SKM-1 treated with dmso at 0.1 percent for 144 hours (cell line): Measurements from ENCODE around the gene SAMD15.
A peak's percentile ranks its signal among the peaks of the same experiment; 100 is the strongest.
"Not testable (repeated sequence)": the region's sequence is repeated elsewhere in the genome, so short reads cannot be mapped to it uniquely, and the experiment has no call there.

ENCODE experiments used
- DNase-seq: peaks from one replicate; lab custom pipeline; 2025; ENCODE audit not compliant: unreplicated experiment; lab: John Stamatoyannopoulos, UW

Gene SAMD15

DNA sequence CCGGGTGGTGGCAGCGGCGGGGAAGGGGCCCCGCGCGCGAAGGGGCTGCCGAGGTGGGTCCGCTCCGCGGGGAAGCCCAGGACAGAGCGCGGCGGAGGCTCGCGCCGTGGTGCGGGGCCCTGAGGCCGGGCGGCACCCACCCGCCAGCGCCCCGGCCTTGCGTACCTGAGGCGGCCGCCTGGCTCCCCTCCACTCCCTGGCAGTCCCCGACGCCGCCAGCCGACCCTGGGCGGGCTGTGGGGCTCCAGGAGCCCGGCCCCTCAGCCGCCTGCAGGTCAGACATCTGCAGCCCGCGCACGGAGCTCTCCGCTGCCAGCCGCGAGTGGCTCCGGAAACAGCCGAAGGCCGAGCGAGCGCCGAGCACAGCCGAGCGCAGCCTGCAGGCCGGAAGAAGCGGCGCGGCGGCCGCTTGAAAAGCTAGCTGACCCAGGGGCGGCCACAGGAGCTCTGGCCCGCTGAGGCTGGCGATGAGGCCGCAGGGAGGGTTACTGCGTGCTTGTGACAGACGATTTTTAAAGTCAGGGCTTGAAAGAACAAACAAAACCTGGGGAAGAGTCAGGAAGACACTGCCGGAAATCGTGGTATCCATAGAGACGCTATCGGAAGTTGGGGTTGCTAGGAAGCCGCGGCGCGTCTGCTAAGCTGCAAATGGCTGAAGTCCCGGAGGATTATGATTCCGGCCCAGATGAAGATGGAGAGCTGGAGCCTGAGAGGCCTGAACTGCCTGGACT is at the start of gene SAMD15, which contains the start of gene TMED8:
TSS of gene SAMD15 (plus strand) at position 609 of the 731 bp plus-strand sequence. CDS start at position 649, 40 bp downstream.
TSS of gene TMED8 (minus strand) at position 324 of the 731 bp plus-strand sequence. CDS start at position 283, 41 bp downstream.
- peak; percentile 47 for DNase-seq

DNA sequence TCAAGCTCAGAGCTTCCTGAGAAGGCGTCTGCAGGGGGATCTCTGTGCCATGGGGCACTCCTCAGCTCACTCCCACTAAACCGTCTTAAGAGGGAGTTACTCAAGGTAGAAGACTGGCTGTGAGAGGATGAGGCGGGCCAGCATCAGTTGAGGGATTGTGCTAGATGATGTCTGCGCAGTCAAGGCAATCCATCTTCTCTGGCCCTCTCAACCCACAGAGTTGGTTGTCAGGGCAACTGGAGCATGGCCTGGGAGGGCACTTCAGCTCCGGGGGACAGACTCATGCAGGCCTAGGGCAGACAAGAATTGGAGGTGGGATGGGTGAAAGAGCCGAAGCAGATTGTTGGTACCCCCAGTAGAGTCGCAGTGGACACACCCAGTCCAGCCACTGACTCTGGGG is 47.3 kb upstream of the SAMD15 start:
- DNase-seq: no peak

DNA sequence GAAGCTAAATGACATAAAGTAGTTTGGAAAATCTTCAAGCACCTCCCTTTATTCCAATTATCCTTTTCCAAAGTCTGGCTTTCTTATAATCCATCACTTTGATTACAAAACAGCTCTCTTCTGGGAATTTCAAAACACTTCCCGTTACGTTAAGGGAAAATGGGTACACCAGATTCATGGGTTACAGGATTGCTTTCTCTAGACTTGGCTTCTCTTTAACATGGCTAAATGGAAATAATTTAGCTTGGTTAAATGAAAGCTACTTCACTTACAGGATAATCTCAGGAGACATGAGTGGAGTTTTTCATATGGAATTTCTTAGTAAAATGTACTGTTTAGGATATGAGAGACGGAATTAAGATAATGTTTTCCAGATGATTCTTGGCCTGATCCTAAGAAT is 41.6 kb upstream of the SAMD15 start:
- no peak for DNase-seq

DNA sequence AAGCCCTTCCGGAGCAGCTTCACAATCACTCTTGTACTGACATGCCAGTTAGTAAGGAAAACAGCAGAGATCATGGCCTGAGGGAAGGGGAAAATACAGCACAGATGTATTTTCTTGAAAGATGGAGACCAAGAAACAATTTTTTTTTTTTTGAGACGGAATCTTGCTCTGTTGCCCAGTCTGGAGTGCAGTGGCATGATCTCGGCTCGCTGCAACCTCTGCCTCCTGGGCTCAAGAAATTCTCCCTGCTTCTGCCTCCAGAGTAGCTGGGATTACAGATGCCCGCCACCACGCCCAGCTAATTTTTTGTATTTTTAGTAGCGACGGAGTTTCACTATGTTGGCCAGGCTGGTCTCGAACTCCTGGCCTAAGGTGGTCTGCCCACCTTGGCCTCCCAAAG is 39.9 kb upstream of the SAMD15 start:
- not testable (repeated sequence) for DNase-seq

DNA sequence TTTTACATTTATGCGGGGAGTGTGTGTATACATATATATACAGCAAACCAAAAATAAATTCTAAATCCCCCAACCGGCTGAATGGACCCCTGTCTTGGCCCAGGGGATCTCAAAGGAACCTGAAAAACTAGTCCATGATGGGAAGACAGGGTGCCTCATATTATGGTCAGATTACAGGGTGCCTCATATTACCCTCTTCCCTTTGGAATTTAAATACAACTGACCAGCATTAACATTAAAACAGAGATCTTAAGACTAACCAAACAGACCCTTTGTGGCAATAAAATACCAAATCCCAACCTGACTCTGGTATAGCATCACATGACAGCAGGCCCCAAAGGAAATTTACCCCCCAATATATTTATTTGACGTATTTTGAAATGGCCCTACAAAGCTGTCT is 39.3 kb upstream of the SAMD15 start:
- DNase-seq: no peak

DNA sequence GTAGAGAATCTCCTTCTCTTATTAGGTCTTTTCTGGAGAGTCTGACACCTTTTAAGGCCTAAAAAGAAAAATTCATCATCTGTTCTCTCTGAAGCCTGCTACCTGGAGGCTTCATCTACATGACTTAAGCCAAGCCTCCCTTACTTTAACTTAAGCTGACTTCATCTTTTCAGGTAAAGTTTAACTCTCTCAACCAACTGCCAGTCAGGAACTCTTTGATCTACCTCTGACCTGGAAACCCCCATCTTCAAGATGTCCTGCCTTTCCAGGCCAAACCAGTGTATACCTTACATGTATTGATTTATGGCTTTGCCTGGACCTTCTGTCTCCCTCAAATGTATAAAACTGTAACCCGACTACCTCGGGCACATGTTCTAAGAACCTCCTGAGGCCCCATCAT is 38.9 kb upstream of the SAMD15 start:
- DNase-seq: no peak

DNA sequence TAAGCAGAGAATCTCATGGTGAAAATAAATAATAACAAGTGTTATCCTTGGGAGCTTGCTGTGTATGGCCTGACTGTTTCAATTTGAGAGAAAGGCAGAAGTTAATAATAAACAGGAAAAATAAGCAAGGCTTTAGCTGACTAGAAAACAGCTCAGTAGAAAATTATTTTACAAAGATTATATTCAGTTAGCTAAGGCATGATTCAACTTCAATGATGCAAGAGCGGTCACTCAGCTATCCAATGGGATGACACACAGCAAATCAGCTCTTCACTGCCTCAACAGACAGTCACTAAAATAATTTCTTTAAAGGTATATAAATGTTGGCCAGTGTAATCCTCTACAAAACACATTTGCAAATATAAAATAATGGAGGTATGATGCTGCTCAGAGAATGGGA is 37.8 kb upstream of the SAMD15 start:
- DNase-seq: no peak

DNA sequence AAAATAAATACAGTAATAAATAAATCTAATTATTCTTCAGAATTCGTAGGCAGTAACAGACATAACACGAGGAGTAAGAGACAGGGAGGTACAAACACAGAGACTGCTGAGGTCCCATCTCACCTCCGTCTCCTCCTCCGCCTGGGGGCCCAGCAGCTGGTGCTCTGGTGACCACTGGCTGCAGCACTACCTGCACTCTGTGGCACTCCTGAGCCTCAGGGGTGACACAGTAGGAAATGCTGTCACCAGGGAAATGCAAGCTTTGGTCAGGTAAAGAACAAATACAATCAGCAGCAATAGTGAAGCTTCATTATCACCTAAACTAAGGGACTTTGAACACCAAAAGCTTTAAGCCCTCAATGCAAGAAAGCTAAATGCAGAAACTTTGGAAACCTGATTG is 36.8 kb upstream of the SAMD15 start:
- DNase-seq: no peak

DNA sequence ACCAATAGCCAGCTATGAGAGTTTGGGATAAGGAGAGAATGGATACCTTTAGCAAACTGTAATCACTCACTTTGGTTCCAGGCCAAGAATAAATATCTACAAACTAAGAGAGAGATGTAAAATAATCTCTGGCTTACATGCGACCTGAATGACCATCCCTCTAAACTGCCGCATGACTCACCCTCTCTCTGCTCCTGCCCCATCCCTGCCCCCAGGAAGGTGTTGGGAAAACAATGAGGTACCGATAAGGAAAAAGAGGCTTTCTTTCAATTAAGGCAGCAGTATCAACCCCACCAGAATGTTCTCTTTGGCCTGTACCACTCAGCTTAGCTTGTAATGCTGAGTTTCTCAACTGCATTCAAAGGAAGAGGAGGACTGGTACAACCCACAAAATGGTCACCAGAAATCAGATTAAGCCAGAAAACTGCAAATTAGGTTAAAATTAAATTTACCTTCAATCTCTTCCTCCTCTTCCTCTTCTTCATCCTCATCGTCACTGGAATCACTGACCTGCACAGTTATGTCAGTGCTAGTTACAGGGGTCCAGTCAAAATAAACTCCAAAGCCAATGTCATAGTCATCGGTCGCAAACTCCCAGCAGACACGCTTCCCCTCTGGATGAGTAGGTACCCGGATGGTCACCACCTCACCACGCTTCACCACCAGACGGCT is 34.3 kb upstream of the SAMD15 start:
- no peak for DNase-seq

DNA sequence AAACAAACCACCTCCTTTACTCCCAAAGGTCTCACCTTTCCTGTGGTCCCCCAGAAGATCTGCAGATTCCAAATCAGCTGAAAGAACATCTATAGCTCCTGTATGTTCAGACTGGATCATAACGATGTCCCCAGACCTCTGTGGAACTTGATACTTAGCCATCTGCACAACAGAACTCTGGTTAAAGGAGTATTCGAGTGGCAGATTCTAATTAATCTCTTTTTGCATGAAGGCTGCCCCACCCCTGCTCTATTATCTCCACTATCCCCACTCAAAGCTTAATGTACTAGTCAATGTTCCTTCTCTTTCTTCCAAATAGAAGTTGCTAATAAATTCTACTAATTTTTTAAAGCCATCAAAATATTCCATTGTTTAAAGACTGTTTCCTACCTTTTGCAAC is 33.5 kb upstream of the SAMD15 start:
- DNase-seq: no peak

DNA sequence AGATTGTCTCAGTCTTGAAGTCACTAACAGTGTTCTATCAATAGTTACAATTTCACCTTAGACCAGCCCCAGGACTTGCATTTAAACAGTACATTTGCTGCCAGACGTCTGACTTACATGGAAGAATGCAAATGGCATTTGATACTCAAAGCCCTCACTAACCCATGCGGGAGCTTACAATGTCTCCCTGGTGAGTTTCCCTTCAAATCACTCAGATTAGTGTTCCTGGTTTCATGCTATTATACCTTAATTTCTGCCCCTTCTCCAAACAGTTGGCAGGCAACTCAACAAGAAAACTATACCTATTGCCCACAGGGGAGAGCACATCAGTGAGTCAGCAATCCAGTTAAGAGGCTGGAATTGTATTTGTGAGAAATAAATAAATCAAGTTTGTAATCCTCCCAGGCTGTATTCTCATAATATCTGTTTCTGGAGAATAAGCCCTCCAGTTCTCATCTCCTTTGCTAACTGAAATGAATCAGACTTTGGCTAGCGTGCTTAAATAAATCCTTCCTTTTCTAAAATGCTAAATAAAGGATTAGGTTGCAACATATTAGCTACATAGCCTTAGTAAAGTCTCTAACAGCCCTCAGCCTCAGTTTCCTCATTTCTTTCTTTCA is 32.7 kb upstream of the SAMD15 start:
- DNase-seq: no peak

DNA sequence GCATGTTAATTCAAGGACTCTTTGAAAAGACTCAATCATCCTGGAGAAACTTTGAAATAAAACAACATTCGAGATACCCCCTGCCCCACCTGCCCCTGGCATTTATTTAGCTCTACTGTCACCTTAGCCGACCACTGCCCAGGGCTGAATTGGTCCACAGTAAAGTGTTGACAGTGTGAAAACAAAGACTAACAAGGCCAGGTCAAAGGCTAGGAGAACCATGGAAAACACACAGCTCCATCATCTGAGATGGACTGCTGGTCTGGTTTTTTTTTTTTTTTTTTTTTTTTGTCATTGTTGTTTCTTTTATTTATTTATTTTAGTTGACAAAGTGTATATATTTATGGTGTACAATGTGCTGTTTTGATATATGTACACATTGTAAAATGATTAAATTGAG is 30.7 kb upstream of the SAMD15 start:
- DNase-seq: no peak

DNA sequence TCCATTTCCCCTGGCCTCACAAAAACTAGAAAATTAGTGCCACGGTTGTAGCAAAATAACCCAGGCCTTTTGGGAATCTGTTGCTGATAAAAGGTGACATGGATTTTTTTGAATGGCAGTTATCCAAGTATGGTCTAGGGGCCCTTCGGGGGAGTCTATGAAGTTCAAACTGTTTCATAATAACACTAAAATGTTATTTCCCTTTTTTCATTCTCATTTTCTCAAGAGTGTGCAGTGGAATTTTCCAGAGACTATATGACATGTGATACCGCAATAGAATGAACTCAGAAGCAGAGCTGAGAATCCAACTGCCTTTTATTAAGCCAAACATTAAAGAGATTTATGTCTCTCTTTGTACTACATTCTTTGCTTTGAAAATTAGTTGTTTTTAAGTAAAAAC is 29.4 kb upstream of the SAMD15 start:
- DNase-seq: peak; percentile 72

DNA sequence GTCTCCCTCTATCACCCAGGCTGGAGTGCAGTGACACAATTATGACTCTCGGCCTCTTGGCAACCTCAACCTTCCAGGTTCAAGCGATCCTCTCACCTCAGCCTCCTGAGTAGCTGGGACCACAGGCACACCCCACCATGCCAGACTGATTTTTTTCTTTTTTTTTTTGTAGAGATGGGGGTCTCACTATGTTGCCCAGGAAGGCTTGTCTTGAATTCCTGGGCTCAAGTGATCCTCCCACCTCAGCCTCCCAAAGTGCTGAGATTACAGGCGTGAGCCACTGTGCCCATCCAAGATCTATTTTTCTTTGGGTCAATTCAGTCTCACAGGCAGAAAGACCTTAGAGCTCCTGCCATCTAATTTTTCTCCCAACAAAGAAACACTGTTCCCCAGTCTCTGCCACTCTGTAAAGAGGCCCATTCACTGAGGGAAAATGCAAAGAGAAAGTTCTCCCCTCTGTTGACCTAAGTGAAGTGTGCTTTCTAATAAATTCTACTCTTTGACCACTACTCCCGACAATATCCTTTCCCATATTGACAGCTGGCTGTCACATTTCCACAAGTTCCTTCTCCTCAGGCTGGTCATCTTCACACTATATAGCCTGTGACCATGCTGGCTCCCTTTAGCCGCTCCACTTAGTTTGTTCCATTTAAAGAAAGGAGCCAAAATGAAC is 23.6 kb upstream of the SAMD15 start:
- no peak for DNase-seq

DNA sequence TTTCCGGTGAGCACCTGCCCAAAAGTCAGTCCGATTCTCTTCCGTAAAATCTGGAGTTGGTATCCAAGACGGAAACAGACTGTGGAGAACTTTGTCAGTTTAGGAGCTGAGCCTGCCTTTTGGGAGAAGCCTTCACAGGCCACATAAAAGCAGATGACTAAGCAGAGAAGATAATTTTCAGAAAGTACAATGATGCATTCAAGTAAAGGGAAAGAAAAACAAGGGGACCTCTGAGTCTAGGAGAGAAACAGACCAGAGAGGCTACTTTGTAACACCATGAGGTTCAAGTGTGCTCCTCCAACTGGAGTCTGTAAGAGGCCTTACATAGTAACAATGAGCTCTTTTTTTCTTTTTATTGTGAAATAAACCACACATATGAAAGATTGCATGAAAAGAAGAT is 21.4 kb upstream of the SAMD15 start:
- no peak for DNase-seq

DNA sequence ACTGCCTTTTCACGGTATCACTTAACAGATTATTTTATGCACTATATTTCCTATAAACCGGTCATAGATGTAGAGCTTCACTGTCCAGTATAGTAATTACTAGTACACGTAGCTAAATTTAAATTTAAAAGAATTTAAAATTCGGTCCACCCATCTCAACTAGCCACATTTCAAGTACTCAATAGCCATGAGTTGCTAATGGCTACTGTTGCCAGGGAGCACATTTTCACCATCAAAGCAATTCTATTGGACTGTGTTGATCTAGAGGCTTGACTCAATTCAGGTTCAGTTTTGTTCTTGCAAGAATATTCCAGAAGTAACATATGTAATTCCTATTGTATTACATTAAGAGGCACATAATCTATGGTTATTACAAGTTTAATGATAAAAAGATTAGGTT is 20.3 kb upstream of the SAMD15 start:
- DNase-seq: no peak

DNA sequence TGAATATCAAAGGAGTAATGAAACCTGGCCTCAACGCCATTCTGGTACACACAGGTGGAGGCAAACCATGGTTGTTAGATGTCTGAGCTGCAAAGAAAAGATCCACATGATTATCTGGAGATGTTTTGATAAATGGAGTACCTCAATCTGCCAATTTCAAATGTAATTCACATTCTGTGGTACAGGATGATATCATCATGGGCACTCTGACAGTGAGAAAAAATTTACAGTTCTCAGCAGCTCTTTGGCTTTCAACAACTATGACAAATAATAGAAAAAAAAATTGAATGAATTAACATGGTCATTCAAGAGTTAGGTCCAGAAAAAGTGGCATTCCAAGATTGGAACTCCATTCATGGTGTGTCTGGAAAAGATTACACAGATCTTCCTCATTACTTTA is 17.6 kb upstream of the SAMD15 start:
- DNase-seq: no peak

DNA sequence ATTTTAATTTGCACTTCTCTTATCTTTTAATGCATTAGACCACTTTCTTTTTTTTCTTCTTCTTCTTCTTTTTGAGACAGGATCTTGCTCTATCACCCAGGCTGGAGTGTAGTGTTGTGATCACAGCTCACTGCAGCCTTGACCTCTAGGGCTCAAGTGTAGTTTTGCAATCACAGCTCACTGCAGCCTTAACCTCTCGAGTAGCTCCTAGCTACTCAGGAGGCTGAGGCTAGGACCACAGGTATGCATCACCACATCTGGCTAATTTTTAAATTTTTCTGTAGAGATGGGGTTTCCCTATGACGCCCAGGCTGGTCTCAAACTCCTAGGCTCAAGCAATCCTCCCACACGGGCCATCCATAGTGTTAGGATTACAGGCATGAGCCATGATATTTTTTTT is 13.0 kb upstream of the SAMD15 start:
- no peak for DNase-seq

DNA sequence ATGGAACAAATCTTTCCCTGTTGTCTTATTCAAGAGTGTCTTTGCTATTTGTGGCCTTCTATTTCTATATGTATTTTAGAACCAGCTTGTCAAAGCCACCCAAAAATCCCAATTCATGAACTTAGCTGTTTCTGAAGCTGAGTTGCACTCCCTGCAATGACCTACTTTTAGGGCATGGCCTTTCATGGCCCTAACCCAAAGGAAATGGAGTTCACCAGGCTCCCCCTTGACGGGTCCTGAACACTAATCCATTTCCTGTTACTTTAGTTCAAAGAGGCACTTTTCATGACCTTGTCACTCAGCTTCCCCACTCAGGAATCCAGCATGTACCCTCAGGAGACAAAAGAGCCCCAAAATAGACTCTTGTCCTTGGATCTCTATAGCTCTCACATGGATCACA is 7.9 kb upstream of the SAMD15 start:
- no peak for DNase-seq

DNA sequence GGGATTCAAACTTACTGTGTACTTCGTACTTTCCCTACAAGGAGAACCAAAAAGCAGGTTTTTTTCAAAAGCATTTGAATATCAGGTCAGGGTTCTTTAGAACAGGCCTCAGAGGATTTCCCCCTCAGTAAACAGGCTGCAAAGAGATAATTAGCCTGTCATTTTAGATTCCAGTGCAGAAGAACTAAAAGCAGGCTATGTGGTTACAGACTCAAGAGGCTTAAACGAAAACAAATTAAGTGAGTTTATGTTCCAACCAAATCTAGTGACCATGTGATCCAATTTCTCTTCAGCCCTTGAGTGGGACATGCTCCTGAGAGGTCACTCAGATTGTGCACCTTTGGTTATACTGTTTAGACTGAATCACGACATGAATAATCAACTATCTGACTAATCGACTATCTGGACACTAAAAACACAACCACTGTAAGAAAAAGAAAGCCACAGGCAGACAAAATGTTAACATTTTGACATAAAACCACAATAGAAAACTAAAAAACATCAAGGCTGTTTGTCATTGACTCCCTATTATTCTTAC is 4.8 kb upstream of the SAMD15 start:
- DNase-seq: no peak

DNA sequence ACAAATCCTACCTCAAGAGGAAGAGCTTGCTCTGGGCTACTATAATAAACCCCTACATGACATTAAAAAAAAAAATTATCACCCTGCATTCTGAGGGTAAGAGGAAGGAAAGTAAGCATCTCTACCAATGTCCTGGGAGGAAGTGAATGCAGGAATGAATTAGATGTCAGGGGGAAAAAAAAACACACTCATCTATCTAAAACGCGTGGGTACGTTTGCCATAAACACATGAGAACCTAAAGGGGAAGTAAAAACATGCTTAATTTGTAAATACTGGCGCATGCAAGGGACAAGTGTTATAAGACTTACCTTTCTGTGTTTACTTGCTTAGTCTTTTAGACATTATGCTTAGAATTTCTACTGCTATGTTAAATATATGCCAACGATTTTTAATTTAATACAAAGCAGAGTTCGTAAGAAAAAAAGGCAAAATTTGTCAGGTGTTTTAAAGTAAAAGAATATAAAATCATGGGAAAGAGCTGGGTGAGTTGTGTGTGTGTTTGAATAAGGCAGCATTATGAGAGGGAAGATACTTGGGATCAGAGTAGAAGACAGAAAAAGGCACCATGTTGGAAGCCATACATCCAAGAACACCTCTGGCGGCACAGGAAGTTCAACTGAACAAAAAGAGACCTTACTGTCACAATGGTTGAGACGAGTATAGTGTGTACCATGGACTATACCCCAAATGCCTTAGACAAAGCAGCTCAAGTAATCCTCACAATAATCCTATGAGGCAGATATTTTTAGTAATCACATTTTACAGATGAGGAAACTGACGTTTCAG is 1.8 kb upstream of the SAMD15 start:
- DNase-seq: no peak
